Left lung (tissue), 10 donors: ENCODE data around the gene DPYD. TPM values are rescaled to one million over a fixed set of nuclear protein-coding genes. Genes with fewer than 3 reads are reported as not detected.
A peak's percentile ranks its signal among the peaks of the same experiment; 100 is the strongest.

Experiments used
- ATAC-seq: fragments of 200-7000 bp; cut with Tn5 transposase; one replicate; pipeline ENCODE4 v1.9.1; 2020; ENCODE audit warnings: moderate library complexity
- DNase-seq, 4 donors: peaks; one replicate each; pipeline ENCODE4 v3.0.0-alpha.2; 2013 to 2020
- H3K27ac ChIP-seq, 2 donors: fragments of 200-600 bp; sonication (generic) in 1 of 2; one replicate each; pipeline versions ENCODE4 v1.5.0 to v1.8.0; 2020 to 2021
- H3K27me3 ChIP-seq, 2 donors: fragments of 200-600 bp; sonication (generic) in 1 of 2; one replicate each; pipeline versions ENCODE4 v1.5.0 to v1.8.0; 2020 to 2021
- H3K36me3 ChIP-seq, 2 donors: fragments of 200-600 bp; sonication (generic) in 1 of 2; one replicate each; pipeline versions ENCODE4 v1.5.0 to v1.8.0; 2020 to 2021
- H3K4me1 ChIP-seq, 2 donors: fragments of 200-600 bp; one replicate each; pipeline ENCODE4 v1.8.0; 2021
- H3K4me3 ChIP-seq, 2 donors: fragments of 200-600 bp; sonication (generic) in 1 of 2; one replicate each; pipeline versions ENCODE4 v1.5.0 to v1.8.0; 2020 to 2021; ENCODE audit warnings: mild to moderate bottlenecking in 1 of 2
- H3K9me3 ChIP-seq, 2 donors: fragments of 200-600 bp; sonication (generic) in 1 of 2; one replicate each; pipeline versions ENCODE4 v1.5.0 to v1.8.0; 2020 to 2021
- CTCF ChIP-seq, 2 donors: fragments of 200-600 bp; sonication (generic) in 1 of 2; IDR thresholded peaks; one replicate each; pipeline versions ENCODE4 v1.5.0 to v1.8.0; 2021; ENCODE audit warnings: antibody characterized with exemption in 2 of 2
- intact Hi-C, 2 donors: fragments of 100-400 bp; cut with DNase I; formaldehyde crosslinking; loops; one replicate each; pipeline versions ENCODE4 v1.11.2 to v1.14.2; 2022
- polyA plus RNA-seq, 6 donors: library from polyadenylated mRNA; unstranded; fragments of 120-200 nt; gene quantifications; one replicate each; pipeline ENCODE4 v1.2.1, GENCODE V29; 2013; ENCODE audit not compliant: insufficient read length in 6 of 6
- total RNA-seq, 2 donors: library from RNA; stranded (reverse); fragmentation: NEBNext Ultra II Directional; extraction: Animal tissue kit (Norgen Biotek cat#: 25700); gene quantifications; one replicate each; pipeline ENCODE4 v1.2.1, GENCODE V29; 2021
- donor health status: DM: no; HTN: yes; CAD: no.
- donor health status: DM: no; HTN: no; CAD: no.

The DPYD gene
- total and polyA plus RNA-seq, 8 donors, result 21.4 to 106 (median 26.1) TPM

GRCh38 chr1:97095764-97096163 is 825.1 kb downstream of the DPYD start:
- no peaks in the 10 kb centered on the region for H3K4me1 ChIP-seq
- H3K9me3 ChIP-seq, result no peaks in the 10 kb centered on the region
- peaks cover 0 to 21% of the 10 kb centered on the region in 2 donors for H3K36me3 ChIP-seq
- H3K4me3 ChIP-seq, result no peak overlapping the region
- ATAC-seq (no peak), DNase-seq (no peak)
- intact Hi-C loops, result no loop called here
- TF ChIP-seq CTCF (IDR thresholded peaks at IDR 0.05), result no peak
- H3K27me3 ChIP-seq, result no peaks in the 10 kb centered on the region
- H3K27ac ChIP-seq, result no peak overlapping the region

GRCh38 chr1:97094247-97094972 is 826.4 kb downstream of the DPYD start:
- H3K36me3 ChIP-seq, result peaks cover 0 to 21% of the 10 kb centered on the region in 2 donors
- no peak overlapping the region for H3K4me3 ChIP-seq
- no peaks in the 10 kb centered on the region for H3K9me3 ChIP-seq
- H3K4me1 ChIP-seq, result no peaks in the 10 kb centered on the region
- DNase-seq, result no peak
- no peaks in the 10 kb centered on the region for H3K27me3 ChIP-seq
- TF ChIP-seq CTCF (IDR thresholded peaks at IDR 0.05), result no peak
- no peak overlapping the region for H3K27ac ChIP-seq
- intact Hi-C loops, result no loop called here
- no peak for ATAC-seq

- ATAC-seq (no peak), DNase-seq (peak in 2 of 4 donors; percentile 51 to 67)
- no peak for TF ChIP-seq CTCF (IDR thresholded peaks at IDR 0.05)
- Histone ChIP-seq H3K9me3 (no peaks in the 10 kb centered on the region), H3K36me3 (peaks cover 0 to 27% of the 10 kb centered on the region in 2 donors), H3K4me3 (no peak overlapping the region), H3K27me3 (no peaks in the 10 kb centered on the region), H3K4me1 (no peaks in the 10 kb centered on the region), H3K27ac (no peak overlapping the region)
- intact Hi-C loops, result no loop called here
Measured at GRCh38 chr1:97093741-97094140, 827.1 kb downstream of the DPYD start.

- ATAC-seq (no peak), DNase-seq (no peak)
- Histone ChIP-seq H3K27me3 (no peaks in the 10 kb centered on the region), H3K4me1 (no peaks in the 10 kb centered on the region), H3K4me3 (no peak overlapping the region), H3K27ac (no peak overlapping the region), H3K36me3 (peaks cover 0 to 20% of the 10 kb centered on the region in 2 donors), H3K9me3 (no peaks in the 10 kb centered on the region)
- TF ChIP-seq CTCF (IDR thresholded peaks at IDR 0.05), result no peak
- intact Hi-C loops, result no loop called here
Measured at GRCh38 chr1:97092824-97093223, 828.0 kb downstream of the DPYD start.

- intact Hi-C loops, result no loop called here
- DNase-seq (no peak), ATAC-seq (no peak)
- Histone ChIP-seq H3K9me3 (no peaks in the 10 kb centered on the region), H3K27ac (no peak overlapping the region), H3K27me3 (no peaks in the 10 kb centered on the region), H3K4me3 (no peak overlapping the region), H3K36me3 (peaks cover 0 to 9% of the 10 kb centered on the region in 2 donors), H3K4me1 (no peaks in the 10 kb centered on the region)
- TF ChIP-seq CTCF (IDR thresholded peaks at IDR 0.05), result no peak
Measured at GRCh38 chr1:97091679-97092078, 829.2 kb downstream of the DPYD start.
